Lower leg skin (tissue), 4 donors: Measurements from ENCODE around the gene GABRB2. TPM values are rescaled to one million over a fixed set of nuclear protein-coding genes. Genes with fewer than 3 reads are reported as not detected.
"Not testable (repeated sequence)": the region's sequence is repeated elsewhere in the genome, so short reads cannot be mapped to it uniquely, and the experiment has no call there.

Source experiments
- DNase-seq, 2 donors: peaks; one replicate each; pipeline ENCODE4 v3.0.0-alpha.2; 2019; ENCODE audit warnings: low spot score in 2 of 2
- H3K4me3 ChIP-seq: fragments of 200-600 bp; sonication (generic); 2 replicates; pipeline ENCODE4 v1.5.1; 2017; ENCODE audit warnings: mild to moderate bottlenecking, low read depth; ENCODE audit not compliant: poor library complexity, severe bottlenecking
- POLR2A ChIP-seq, 2 donors: fragments of 450-650 bp; IDR thresholded peaks; one replicate each; pipeline ENCODE4 v1.6.1; 2016 to 2017; ENCODE audit warnings: antibody characterized with exemption in 2 of 2, mild to moderate bottlenecking in 1 of 2, moderate library complexity in 1 of 2
- WGBS, 2 donors: methylation state at CpG; one replicate each; pipeline ENCODE4 v1.1.5; 2018; 5-methylcytosine and 5-hydroxymethylcytosine counted together
- intact Hi-C: fragments of 100-400 bp; cut with DNase I; formaldehyde crosslinking; loops from one replicate; pipeline ENCODE4 v1.15.0; 2023; ENCODE audit warnings: low total_unique reads
- total RNA-seq, 4 donors: library from RNA; depleted of rRNA; stranded (reverse); fragments of >200 nt; gene quantifications; one replicate each; pipeline ENCODE4 v1.1.0, GENCODE V29; 2016
- TF ChIP-seq, protein P1 (sequence below), 3 donors: fragments of 450-650 bp; IDR thresholded peaks; one replicate each; pipeline ENCODE4 v1.5.1; 2016; ENCODE audit warnings: antibody characterized with exemption in 3 of 3, mild to moderate bottlenecking in 3 of 3, moderate library complexity in 2 of 3

The GABRB2 gene
- total RNA-seq, 4 donors from 2014 or later = 0.19 to 0.67 (median 0.45) TPM; not detected in 1

DNA sequence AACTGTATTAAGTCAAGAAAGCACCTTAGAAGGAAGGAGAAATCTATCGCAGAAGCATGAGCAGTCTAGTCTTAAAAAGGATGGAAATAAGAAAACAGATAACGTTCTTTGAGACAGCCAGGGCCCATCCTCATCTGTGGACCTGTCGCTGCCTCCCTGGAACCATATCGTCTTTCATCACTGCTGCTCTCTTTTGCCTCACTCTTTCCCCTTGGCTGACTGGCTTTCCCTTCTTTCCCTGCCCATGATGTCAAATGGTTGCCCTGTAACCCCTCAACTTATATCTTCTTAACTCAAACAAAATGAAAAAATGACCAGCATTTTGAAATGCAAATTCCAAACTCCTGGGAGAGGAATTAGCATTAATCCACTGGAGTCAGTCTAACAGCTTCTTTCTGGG is 299.8 kb downstream of the GABRB2 start:
- H3K4me3 ChIP-seq = no peak overlapping the region
- DNase-seq = no peak
- TF ChIP-seq POLR2A (IDR thresholded peaks at IDR 0.05) = no peak
- TF ChIP-seq, protein P1, sequence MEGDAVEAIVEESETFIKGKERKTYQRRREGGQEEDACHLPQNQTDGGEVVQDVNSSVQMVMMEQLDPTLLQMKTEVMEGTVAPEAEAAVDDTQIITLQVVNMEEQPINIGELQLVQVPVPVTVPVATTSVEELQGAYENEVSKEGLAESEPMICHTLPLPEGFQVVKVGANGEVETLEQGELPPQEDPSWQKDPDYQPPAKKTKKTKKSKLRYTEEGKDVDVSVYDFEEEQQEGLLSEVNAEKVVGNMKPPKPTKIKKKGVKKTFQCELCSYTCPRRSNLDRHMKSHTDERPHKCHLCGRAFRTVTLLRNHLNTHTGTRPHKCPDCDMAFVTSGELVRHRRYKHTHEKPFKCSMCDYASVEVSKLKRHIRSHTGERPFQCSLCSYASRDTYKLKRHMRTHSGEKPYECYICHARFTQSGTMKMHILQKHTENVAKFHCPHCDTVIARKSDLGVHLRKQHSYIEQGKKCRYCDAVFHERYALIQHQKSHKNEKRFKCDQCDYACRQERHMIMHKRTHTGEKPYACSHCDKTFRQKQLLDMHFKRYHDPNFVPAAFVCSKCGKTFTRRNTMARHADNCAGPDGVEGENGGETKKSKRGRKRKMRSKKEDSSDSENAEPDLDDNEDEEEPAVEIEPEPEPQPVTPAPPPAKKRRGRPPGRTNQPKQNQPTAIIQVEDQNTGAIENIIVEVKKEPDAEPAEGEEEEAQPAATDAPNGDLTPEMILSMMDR (IDR thresholded peaks at IDR 0.05) = no peak
- intact Hi-C loops = no loop called here
- WGBS, 2 donors = 74 to 77% methylated on average over 4 of the region's 4 CpGs

DNA sequence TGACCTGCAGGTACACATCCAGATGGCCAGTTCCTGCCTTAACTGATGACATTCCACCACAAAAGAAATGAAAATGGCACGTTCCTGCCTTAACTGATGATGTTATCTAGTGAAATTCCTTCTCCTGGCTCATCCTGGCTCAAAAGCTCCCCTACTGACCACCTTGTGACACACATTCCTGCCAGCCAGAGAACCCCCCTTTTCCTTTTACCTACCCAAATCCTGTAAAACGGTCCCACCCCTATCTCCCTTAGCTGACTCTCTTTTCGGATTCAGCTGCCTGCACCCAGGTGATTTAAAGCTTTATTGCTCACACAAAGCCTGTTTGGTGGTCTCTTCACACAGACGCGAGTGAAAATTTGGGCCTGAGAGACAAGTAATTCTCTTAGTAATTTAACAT is 300.7 kb downstream of the GABRB2 start:
- 44 to 50% methylated on average over 5 of the region's 5 CpGs for WGBS, 2 donors
- DNase-seq, H3K4me3 ChIP-seq, intact Hi-C loops: not testable (repeated sequence)

Other genes starting within 250 kb of the GABRB2 start
- not detected for gene GABRA6, start 139.0 kb upstream of the GABRB2 start, total RNA-seq